Prostate gland (tissue), 2 donors: ENCODE measurements around the gene PIGQ. TPM values are rescaled to one million over a fixed set of nuclear protein-coding genes. Genes with fewer than 3 reads are reported as not detected.

Experiments
- DNase-seq: peaks from one replicate; pipeline ENCODE4 v3.0.0-alpha.2; 2019; ENCODE audit warnings: low spot score
- H3K27ac ChIP-seq, 2 donors: fragments of 200-600 bp; sonication (generic); 2 replicates each; pipeline ENCODE4 v1.5.1; 2017 to 2019
- H3K27me3 ChIP-seq: fragments of 200-600 bp; sonication (generic); replicated peaks from 2 replicates; pipeline ENCODE4 v1.5.1; 2019; ENCODE audit not compliant: insufficient read depth
- H3K36me3 ChIP-seq, 2 donors: fragments of 200-600 bp; sonication (generic); 1 replicate in 1 of 2; 2 replicates in 1 of 2; pipeline versions ENCODE4 v1.5.1 to v1.8.1; 2017 to 2019
- H3K4me1 ChIP-seq: fragments of 200-600 bp; sonication (generic); replicated peaks from 2 replicates; pipeline ENCODE4 v1.5.1; 2019
- H3K4me3 ChIP-seq, 2 donors: fragments of 200-600 bp; sonication (generic); 2 replicates each; pipeline ENCODE4 v1.5.1; 2017 to 2019
- H3K9me3 ChIP-seq: fragments of 200-600 bp; sonication (generic); 2 replicates; pipeline ENCODE4 v1.5.1; 2017
- POLR2A ChIP-seq: fragments of 450-650 bp; IDR thresholded peaks from one replicate; pipeline ENCODE4 v1.6.1; 2016; ENCODE audit warnings: antibody characterized with exemption, mild to moderate bottlenecking
- POLR2AphosphoS5 ChIP-seq: sonication (generic); formaldehyde crosslinking; IDR thresholded peaks from one replicate; pipeline ENCODE4 v1.6.1; 2017; ENCODE audit warnings: antibody characterized with exemption
- WGBS: methylation state at CpG from one replicate; pipeline ENCODE4 v1.1.5; 2018; 5-methylcytosine and 5-hydroxymethylcytosine counted together
- intact Hi-C: fragments of 100-400 bp; cut with DNase I; formaldehyde crosslinking; loops from one replicate; pipeline ENCODE4 v1.14.2; 2022
- total RNA-seq, 2 donors: library from RNA; depleted of rRNA; stranded (reverse); fragments of >200 nt; gene quantifications; one replicate each; pipeline ENCODE4 v1.1.0, GENCODE V29; 2016
- TF ChIP-seq, protein P1 (sequence below), 4 experiments: fragments of 200-600 bp in 2 of 4; fragments of 450-650 bp in 2 of 4; sonication (generic) in 2 of 4; IDR thresholded peaks; 1 replicate in 3 of 4; 2 replicates in 1 of 4; pipeline ENCODE4 v1.5.1; 2016 to 2019; ENCODE audit warnings: antibody characterized with exemption in 4 of 4, mild to moderate bottlenecking in 2 of 4, moderate library complexity in 2 of 4

PIGQ gene
- total RNA-seq, 2 donors from 2014 or later = 70.1 to 85.8 TPM

DNA sequence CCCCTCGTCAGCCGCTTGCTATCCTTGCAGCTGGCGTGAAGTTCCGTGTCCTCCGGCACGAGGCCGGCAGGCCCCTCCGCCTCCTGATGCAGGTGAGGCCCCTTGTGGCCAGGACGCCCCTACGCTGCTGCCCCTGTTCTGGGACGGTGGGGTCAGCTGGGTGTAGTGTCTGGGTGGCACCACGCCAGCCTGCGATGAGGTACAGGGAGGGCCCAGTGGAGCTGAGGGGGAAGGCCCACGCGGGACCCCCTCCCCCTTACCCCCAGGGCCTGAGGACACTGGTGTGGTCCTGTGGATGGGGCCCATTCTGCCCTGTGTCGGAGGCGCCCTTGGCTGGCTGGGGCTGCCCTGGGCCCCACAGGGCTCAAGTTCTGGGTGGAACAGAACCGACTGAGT, 12.4 kb downstream of the PIGQ start:
- Histone ChIP-seq H3K4me3 (no peak overlapping the region), H3K9me3 (no peaks in the 10 kb centered on the region), H3K27ac (no peak overlapping the region), H3K36me3 (no peaks in the 10 kb centered on the region), H3K4me1 (no peaks in the 10 kb centered on the region), H3K27me3 (no peaks in the 10 kb centered on the region)
- 87% methylated on average over 17 of the region's 18 CpGs for WGBS
- DNase-seq = no peak
- no peak for TF ChIP-seq POLR2AphosphoS5
- no peak for TF ChIP-seq POLR2A
- TF ChIP-seq, protein P1, sequence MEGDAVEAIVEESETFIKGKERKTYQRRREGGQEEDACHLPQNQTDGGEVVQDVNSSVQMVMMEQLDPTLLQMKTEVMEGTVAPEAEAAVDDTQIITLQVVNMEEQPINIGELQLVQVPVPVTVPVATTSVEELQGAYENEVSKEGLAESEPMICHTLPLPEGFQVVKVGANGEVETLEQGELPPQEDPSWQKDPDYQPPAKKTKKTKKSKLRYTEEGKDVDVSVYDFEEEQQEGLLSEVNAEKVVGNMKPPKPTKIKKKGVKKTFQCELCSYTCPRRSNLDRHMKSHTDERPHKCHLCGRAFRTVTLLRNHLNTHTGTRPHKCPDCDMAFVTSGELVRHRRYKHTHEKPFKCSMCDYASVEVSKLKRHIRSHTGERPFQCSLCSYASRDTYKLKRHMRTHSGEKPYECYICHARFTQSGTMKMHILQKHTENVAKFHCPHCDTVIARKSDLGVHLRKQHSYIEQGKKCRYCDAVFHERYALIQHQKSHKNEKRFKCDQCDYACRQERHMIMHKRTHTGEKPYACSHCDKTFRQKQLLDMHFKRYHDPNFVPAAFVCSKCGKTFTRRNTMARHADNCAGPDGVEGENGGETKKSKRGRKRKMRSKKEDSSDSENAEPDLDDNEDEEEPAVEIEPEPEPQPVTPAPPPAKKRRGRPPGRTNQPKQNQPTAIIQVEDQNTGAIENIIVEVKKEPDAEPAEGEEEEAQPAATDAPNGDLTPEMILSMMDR (IDR thresholded peaks at IDR 0.05) = no peak
- intact Hi-C loops = no loop called here

DNA sequence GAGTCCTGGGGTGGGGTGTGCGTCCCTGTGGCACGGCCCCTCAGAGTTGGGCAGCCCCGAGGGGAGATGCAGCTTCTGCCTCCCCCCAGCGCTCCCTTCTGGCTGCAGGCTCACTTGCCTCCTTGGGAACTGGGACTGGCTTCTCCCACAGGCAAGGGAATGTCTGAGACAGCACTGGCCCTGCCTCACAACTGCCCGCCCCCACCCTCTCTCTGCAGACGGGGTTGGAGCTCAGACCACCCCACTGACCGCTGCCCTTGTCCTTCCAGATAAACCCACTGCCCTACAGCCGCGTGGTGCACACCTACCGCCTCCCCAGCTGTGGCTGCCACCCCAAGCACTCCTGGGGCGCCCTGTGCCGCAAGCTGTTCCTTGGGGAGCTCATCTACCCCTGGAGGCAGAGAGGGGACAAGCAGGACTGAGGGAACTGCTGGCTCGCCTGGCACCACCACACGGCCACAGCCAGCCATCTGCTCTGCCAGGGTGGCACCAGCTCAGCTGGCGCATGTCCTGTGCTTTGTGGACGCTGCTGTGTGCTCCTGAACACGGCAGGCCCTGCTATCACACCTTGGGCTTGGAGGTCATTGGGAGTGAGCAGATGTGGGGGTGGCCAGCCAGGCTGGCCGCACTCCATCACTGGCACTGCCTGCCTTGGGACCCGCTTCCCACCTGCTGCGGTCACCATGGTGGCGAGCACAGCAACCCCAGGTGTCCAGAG, 13.0 kb downstream of the PIGQ start:
- no peaks in the 10 kb centered on the region for H3K36me3 ChIP-seq
- no peaks in the 10 kb centered on the region for H3K9me3 ChIP-seq
- 88% methylated on average over 18 of the region's 21 CpGs for WGBS
- intact Hi-C loops = no loop called here
- DNase-seq = no peak
- no peak overlapping the region for H3K4me3 ChIP-seq
- no peak overlapping the region for H3K27ac ChIP-seq
- no peaks in the 10 kb centered on the region for H3K27me3 ChIP-seq
- TF ChIP-seq POLR2A (no peak), POLR2AphosphoS5 (no peak)
- TF ChIP-seq, protein P1 (IDR thresholded peaks at IDR 0.05) = no peak
- H3K4me1 ChIP-seq = no peaks in the 10 kb centered on the region

DNA sequence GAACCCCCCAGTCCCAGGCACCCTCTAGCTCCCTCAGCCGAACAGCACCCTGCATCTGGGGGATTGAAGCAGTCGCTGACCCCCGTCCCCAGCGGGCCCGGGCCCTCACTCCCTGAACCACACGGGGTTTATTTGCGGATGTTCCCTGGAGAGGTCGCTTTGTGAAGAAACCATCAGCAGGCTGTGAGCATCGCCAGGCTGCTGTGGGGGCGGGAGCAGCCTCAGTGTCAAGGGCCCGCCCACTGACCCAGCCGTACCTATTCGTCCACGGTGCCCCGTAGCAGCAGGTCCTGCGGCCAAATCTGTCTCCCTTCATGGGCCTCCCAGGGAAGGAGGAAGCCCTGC, 13.7 kb downstream of the PIGQ start:
- no peaks in the 10 kb centered on the region for H3K4me1 ChIP-seq
- WGBS = 64% methylated on average over 16 of the region's 16 CpGs
- intact Hi-C loops = no loop called here

DNA sequence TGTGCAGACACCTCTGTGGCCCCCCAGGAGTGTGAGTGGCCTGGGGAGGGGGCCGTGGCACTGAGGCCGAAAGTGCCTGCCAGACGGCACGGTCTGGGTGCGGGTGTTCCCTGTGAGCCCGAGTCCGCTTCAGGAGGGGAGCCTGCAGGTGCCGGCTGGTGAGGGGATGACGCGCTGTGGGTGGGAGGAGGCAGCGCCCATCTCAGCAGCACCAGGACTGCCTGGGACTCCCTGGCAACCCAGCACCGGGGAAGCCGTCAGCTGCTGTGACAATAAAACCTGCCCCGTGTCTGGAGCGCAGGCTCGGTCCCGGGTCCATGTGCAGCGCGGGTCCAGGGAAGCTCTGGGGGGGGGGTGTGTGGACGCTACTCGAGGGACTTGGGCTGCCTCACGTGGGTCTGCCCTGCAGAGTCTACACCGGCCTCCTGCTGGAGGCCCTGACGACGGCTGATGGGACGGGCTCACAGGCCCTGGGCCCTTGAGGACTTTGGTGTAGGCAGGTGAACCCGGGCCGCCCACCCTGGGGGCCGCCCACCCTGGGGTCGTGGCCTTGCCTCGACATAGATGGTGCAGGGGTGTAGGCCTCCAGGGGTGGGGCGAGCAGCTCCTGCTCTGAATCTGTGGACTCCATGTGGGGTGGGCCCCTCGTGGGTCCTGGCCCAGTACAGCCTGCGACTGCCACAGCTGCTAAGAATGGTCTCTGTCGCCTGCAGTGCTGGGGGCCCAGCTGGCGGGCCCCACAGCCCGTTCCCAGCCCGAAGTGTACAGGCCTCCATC, 14.2 kb downstream of the PIGQ start:
- TF ChIP-seq POLR2AphosphoS5 = no peak
- TF ChIP-seq, protein P1 (IDR thresholded peaks at IDR 0.05) = no peak
- TF ChIP-seq POLR2A = no peak
- DNase-seq = no peak
- Histone ChIP-seq H3K4me1 (no peaks in the 10 kb centered on the region), H3K4me3 (no peak overlapping the region), H3K9me3 (no peaks in the 10 kb centered on the region), H3K27me3 (no peaks in the 10 kb centered on the region), H3K27ac (no peak overlapping the region), H3K36me3 (no peaks in the 10 kb centered on the region)
- WGBS = 48% methylated on average over 33 of the region's 38 CpGs
- intact Hi-C loops = no loop called here

More for the DNA sequence above, 13.7 kb downstream of the PIGQ start:
- Histone ChIP-seq H3K36me3 (no peaks in the 10 kb centered on the region), H3K27ac (no peak overlapping the region), H3K9me3 (no peaks in the 10 kb centered on the region), H3K27me3 (no peaks in the 10 kb centered on the region), H3K4me3 (no peak overlapping the region)
- TF ChIP-seq, protein P1 (IDR thresholded peaks at IDR 0.05) = no peak
- no peak for TF ChIP-seq POLR2A
- no peak for TF ChIP-seq POLR2AphosphoS5
- DNase-seq = no peak

DNA sequence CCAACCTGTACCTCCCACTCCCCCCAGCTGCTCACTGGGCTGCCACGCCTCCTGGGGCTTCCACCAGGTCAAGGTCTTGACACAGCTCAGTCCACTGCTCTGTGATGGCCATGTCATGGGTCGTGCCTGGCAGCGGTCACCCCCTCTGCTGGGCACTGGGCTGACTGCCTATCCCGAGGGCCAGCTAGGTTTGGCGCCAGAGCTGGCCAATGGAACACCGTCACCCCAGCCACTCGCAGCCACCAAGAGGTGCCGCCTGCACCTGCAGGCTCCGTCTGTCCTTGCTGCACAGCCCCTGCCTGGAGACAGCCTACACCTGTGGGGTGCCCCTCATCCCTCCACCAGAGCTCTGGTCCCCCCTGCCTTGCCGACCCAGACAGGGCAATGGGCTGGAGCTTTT, 15.6 kb downstream of the PIGQ start:
- intact Hi-C loops = no loop called here
- TF ChIP-seq POLR2AphosphoS5 = no peak
- TF ChIP-seq, protein P1 (IDR thresholded peaks at IDR 0.05) = peak in 1 of 4 experiments; percentile 13
- H3K36me3 ChIP-seq = no peaks in the 10 kb centered on the region
- H3K4me1 ChIP-seq = no peaks in the 10 kb centered on the region
- H3K27ac ChIP-seq = no peak overlapping the region
- H3K4me3 ChIP-seq = no peak overlapping the region
- DNase-seq = no peak
- H3K9me3 ChIP-seq = no peaks in the 10 kb centered on the region
- WGBS = 8% methylated on average over 6 of the region's 10 CpGs
- no peaks in the 10 kb centered on the region for H3K27me3 ChIP-seq
